ENCODE results near the gene PKN3. TPM values are rescaled to one million over a fixed set of nuclear protein-coding genes. Genes with fewer than 3 reads are reported as not detected.

Gene PKN3
- total RNA-seq, 1 donor from 2014 or later = 11.7 TPM

- no peak for DNase-seq (ENCODE audit: extremely low spot score, unreplicated experiment)
- Mint-ChIP-seq H3K4me3 (no peak overlapping the region), H3K36me3 (no peaks in the 10 kb centered on the region), H3K9me3 (no peaks in the 10 kb centered on the region), H3K27ac (no peak overlapping the region), H3K4me1 (ENCODE audit: unreplicated experiment) (peaks cover 10% of the 10 kb centered on the region), H3K27me3 (no peaks in the 10 kb centered on the region)
- TF ChIP-seq CTCF (conservative IDR thresholded peaks at IDR 0.05) = no peak
Measured at GRCh38 chr9:128718475-128718874, 16.2 kb downstream of the PKN3 start.

- no peaks in the 10 kb centered on the region for H3K36me3 Mint-ChIP-seq
- no peak for TF ChIP-seq CTCF (conservative IDR thresholded peaks at IDR 0.05)
- DNase-seq (ENCODE audit: extremely low spot score, unreplicated experiment) = no peak
- H3K9me3 Mint-ChIP-seq = no peaks in the 10 kb centered on the region
- H3K4me1 Mint-ChIP-seq (ENCODE audit: unreplicated experiment) = peaks cover 17% of the 10 kb centered on the region
- no peak overlapping the region for H3K4me3 Mint-ChIP-seq
- H3K27ac Mint-ChIP-seq = no peak overlapping the region
- no peaks in the 10 kb centered on the region for H3K27me3 Mint-ChIP-seq
Measured at GRCh38 chr9:128719919-128720605, 17.8 kb downstream of the PKN3 start.

GRCh38 chr9:128720841-128721486 is 18.7 kb downstream of the PKN3 start:
- H3K27me3 Mint-ChIP-seq = no peaks in the 10 kb centered on the region
- no peaks in the 10 kb centered on the region for H3K9me3 Mint-ChIP-seq
- no peak for TF ChIP-seq CTCF (conservative IDR thresholded peaks at IDR 0.05)
- H3K4me1 Mint-ChIP-seq (ENCODE audit: unreplicated experiment) = peaks cover 22% of the 10 kb centered on the region
- DNase-seq (ENCODE audit: extremely low spot score, unreplicated experiment) = no peak
- no peak overlapping the region for H3K27ac Mint-ChIP-seq
- H3K36me3 Mint-ChIP-seq = no peaks in the 10 kb centered on the region
- no peak overlapping the region for H3K4me3 Mint-ChIP-seq

GRCh38 chr9:128721487-128722010 is 19.2 kb downstream of the PKN3 start:
- peak overlapping the region; percentile 20 for H3K4me3 Mint-ChIP-seq
- peaks cover 25% of the 10 kb centered on the region for H3K4me1 Mint-ChIP-seq (ENCODE audit: unreplicated experiment)
- no peaks in the 10 kb centered on the region for H3K27me3 Mint-ChIP-seq

More at GRCh38 chr9:128721487-128722010, 19.2 kb downstream of the PKN3 start:
- no peak for DNase-seq (ENCODE audit: extremely low spot score, unreplicated experiment)
- TF ChIP-seq CTCF (conservative IDR thresholded peaks at IDR 0.05) = no peak
- H3K36me3 Mint-ChIP-seq = no peaks in the 10 kb centered on the region
- no peaks in the 10 kb centered on the region for H3K9me3 Mint-ChIP-seq
- no peak overlapping the region for H3K27ac Mint-ChIP-seq

Data from type B pancreatic cell (in vitro differentiated cells).